AG09309 (cell line): ENCODE data around the gene SLC43A2.
"Not testable (repeated sequence)": the region's sequence is repeated elsewhere in the genome, so short reads cannot be mapped to it uniquely, and the experiment has no call there.

Experiments used
- DNase-seq: peaks from one replicate; pipeline ENCODE4 v3.0.0-alpha.2; 2010; ENCODE audit warnings: low read depth
- H3K4me3 ChIP-seq: 2 replicates; pipeline ENCODE4 v1.5.1; 2011; ENCODE audit warnings: mild to moderate bottlenecking, low read depth, low read length, moderate library complexity; ENCODE audit not compliant: control insufficient read depth
- TF ChIP-seq, protein P1 (sequence below): IDR thresholded peaks from 2 replicates; pipeline ENCODE4 v1.5.1; 2011; ENCODE audit warnings: mild to moderate bottlenecking, low read depth, low read length, inconsistent platforms; ENCODE audit not compliant: insufficient read depth, control insufficient read depth; ENCODE audit errors: missing control alignments

SLC43A2 gene

DNA sequence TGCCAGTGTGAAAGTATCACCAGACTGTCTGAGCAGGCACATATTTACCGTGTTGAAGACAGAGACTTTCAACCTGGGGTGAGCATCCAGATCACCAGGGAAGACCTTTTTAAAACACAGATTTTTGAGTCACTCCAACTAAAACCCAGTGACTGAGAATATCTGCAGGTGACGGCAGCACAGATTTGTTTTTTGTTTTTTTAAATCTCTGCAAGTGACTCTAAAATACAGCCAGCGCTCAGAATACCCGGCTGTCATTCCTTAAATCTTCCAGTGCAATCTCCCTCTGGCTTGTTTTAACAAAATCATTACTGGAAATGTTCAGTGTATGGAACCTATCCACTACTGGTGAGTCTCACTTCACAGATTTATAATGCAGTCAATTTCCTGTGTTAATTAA is 92.9 kb downstream of the SLC43A2 start:
- DNase-seq, result no peak
- TF ChIP-seq, protein P1, sequence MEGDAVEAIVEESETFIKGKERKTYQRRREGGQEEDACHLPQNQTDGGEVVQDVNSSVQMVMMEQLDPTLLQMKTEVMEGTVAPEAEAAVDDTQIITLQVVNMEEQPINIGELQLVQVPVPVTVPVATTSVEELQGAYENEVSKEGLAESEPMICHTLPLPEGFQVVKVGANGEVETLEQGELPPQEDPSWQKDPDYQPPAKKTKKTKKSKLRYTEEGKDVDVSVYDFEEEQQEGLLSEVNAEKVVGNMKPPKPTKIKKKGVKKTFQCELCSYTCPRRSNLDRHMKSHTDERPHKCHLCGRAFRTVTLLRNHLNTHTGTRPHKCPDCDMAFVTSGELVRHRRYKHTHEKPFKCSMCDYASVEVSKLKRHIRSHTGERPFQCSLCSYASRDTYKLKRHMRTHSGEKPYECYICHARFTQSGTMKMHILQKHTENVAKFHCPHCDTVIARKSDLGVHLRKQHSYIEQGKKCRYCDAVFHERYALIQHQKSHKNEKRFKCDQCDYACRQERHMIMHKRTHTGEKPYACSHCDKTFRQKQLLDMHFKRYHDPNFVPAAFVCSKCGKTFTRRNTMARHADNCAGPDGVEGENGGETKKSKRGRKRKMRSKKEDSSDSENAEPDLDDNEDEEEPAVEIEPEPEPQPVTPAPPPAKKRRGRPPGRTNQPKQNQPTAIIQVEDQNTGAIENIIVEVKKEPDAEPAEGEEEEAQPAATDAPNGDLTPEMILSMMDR, result no peak
- no peak overlapping the region for H3K4me3 ChIP-seq

DNA sequence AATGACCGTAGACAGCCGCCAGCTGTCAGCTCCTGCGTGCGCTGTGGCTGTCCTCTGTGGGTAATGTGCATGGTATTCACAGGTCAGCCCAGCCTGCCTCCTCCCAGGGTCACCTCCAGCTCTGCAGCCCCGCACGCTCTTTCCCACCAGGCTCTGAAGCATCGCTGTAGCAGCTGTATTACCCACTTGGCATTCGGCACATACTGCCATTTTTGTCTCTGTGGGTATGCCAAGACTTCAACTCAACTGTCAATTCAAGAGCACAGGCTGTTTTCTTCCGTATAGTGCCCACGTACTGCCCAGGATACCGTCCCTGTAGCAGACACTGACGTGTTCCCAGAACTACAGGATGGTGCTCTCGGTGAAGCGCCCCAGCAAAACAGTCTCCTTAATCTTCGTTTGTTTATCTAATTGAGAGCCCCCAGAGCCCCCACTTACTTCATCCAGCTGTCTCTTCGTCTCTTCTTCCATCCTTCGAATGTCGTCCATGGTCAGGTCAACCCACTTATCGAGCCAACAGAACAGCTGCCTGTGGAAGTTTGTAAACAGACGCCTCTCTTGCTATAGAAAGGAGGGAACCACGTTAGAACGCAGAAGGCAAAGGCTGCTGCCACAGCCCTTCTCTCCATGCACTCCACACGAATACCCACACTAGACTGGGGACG is 94.8 kb downstream of the SLC43A2 start:
- TF ChIP-seq, protein P1, result no peak
- DNase-seq, result no peak
- no peak overlapping the region for H3K4me3 ChIP-seq

DNA sequence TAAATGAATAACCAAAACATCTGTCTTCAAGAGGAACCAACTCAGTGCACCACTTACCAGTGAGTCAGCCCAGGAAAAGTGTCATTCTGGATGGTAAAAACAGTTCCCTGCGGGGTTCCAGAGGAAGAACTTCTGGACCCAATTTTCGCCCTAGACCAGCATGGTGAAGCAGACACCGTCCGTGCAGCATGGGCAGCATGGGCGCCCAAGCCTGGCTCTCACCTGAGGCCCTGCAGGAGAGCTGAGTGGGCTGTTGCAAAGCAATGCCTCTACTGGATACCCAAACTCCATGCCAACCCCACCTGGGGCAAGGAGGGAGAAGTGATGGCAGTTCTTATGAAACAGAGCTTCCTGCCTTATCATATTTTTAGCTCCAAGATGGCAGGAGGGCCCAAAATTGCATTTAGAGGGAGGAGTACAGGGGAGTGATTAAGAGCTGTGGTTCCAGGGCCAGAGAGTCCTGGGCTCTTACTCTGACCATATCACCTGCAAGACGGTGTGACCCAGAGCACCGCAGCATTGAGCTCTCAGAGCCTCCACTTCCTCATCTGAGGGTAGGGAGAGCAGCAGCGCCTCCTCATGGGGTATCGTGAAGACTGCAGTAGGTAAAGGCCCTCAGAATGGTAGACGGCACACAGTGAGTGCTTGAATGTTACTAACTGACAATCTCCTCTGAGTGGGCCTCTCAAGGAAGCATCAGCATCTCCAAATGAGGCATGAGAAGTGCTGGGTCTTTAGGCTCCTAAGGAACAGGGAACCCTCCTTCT is 95.6 kb downstream of the SLC43A2 start:
- TF ChIP-seq, protein P1, result peak; percentile 22
- no peak for DNase-seq
- H3K4me3 ChIP-seq, result no peak overlapping the region

DNA sequence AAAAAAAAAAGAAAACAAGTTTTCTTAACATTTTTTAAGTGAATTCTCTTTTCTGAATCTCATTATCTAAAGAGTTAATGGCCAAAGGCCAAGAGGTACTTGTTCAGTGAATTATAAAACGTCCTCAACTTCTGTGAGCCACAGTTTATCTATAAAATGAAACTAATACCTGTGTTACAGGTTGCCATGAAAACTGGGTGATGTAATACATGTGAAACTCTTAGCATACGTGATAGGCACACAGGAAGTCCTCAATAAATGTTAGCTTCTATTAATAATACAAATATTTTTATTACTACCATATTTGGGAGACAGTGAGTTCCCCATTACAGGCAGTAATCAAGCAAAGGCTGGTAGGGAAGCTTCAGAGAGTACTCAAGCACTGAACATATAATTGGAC is 98.8 kb downstream of the SLC43A2 start:
- TF ChIP-seq, protein P1, result no peak
- no peak for DNase-seq

DNA sequence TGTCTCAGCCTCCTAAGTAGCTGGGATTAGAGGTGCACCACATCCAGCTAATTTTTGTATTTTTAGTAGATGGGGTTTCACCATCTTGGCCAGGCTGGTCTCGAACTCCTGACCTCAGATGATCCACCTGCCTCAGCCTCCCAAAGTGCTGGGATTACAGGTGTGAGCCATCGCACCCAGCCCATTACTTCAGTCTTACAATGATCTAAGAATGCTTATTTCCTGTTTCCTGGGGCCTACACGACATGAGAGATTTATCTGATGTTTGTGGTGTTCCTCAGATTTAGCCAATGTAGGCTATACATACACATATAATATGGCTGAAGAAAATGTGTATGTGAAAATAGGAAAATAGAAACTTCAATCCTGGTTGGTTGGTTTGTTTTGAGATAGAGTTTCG is 101.8 kb downstream of the SLC43A2 start:
- H3K4me3 ChIP-seq, DNase-seq: not testable (repeated sequence)

More for the DNA sequence above, 98.8 kb downstream of the SLC43A2 start:
- no peak overlapping the region for H3K4me3 ChIP-seq

DNA sequence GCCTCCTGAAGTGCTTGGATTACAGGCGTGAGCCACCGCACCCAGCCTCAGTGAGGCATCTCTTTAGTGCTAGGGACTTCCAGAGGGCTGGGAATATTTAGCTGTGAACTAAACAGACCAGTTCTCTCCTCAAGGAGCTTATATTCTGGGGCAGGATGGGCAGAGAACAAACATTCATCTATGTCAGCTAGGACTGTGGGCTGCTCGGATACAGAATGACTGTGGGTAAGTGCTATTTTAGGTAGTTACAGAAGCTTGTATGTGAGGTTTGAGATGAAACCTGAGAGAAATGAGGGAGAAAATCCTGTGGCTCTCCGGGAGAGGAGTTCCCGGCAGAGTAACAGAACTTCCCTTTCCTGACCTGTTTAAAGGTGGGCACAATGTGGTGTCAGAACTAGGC is 106.0 kb downstream of the SLC43A2 start:
- H3K4me3 ChIP-seq, result no peak overlapping the region
- TF ChIP-seq, protein P1, result no peak
- DNase-seq, result no peak

DNA sequence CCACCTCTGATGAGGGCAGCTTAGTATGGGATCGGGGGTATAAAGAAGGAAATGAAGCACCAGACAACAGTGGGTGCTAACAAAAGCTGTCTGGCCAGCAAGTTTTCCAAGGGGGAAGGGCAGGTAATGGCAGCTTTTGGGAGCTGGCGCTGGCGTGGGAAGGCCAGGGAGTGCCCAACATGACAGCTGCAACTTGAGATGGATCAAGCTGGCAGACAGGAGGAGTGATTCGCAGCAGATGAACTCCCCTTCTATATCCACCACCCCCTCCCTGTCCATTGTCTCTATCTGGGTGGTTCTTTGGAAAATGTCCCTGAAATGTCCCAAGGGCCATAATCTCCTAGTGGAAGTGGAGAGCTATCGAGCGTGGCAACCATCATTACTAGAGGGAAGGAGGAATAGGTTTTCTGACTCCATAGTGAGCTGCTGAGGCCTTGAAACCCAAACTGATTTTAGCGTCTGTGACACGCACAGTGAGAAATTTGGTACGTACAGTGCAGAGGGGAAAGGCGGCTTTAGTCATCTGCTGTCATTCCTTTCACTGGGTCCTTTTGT is 107.5 kb downstream of the SLC43A2 start:
- no peak for DNase-seq
- TF ChIP-seq, protein P1, result no peak
- H3K4me3 ChIP-seq, result no peak overlapping the region
